Stimulated activated CD8-positive, alpha-beta memory T cell treated with anti-CD3 and anti-CD28 coated beads, Interleukin-12 subunit alpha, Interleukin-12 subunit beta, amount 100 ng/mL, for 24 hours (primary cell): ENCODE results near the gene PARP4.
"Not testable (repeated sequence)": the region's sequence is repeated elsewhere in the genome, so short reads cannot be mapped to it uniquely, and the experiment has no call there.

Experiments used
- DNase-seq: peaks from one replicate; pipeline ENCODE4 v3.0.0-alpha.2; 2020; ENCODE audit errors: extremely low read depth

PARP4 gene

GRCh38 chr13:24450530-24450929 is 62.0 kb downstream of the PARP4 start:
- no peak for DNase-seq

DNA sequence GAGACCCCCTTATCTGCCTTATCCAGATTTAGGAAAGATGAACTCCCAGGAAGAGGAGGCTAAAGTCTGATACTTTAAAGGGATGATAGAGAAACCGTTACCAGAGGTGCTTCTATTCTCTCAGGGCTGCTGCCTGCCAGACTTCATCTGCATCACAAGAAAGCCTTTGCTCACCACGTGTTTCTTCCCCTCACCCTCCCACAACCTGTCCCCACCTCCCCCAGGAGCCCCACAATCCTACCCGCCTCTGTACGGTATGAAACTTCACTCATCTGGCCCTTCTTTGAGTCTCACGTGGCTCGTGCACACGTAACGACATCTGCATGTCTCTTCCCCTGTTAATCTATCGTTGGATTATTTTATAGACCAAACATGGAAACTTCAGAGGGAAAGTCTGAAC is 67.7 kb downstream of the PARP4 start:
- not testable (repeated sequence) for DNase-seq

GRCh38 chr13:24443366-24443765 is 69.2 kb downstream of the PARP4 start:
- DNase-seq: no peak

- peak; percentile 1 for DNase-seq
Observed at GRCh38 chr13:24426045-24426444, 86.5 kb downstream of the PARP4 start.

DNA sequence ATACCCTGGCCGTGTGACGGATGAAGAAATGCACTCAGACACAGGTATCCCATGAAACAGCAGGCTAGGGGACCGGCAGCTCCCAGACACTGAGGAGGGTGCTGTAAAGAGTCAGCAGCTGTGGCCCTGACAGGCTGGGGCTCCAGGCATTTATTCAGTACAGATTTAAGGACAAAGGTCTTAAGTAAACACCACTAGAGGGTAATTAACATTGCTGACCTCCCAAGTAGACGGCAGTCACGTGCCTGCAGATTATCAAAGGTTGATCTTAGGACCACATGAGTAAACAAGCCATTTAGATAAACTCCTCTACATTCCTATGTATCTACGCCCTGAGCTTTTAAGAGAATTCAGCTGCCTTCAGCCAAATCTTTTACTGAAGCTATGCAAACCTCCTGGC is 92.9 kb downstream of the PARP4 start:
- DNase-seq: not testable (repeated sequence)

GRCh38 chr13:24407844-24408243 is 104.7 kb downstream of the PARP4 start:
- DNase-seq: no peak

- DNase-seq: no peak
Observed at GRCh38 chr13:24406524-24406923, 106.1 kb downstream of the PARP4 start.

DNA sequence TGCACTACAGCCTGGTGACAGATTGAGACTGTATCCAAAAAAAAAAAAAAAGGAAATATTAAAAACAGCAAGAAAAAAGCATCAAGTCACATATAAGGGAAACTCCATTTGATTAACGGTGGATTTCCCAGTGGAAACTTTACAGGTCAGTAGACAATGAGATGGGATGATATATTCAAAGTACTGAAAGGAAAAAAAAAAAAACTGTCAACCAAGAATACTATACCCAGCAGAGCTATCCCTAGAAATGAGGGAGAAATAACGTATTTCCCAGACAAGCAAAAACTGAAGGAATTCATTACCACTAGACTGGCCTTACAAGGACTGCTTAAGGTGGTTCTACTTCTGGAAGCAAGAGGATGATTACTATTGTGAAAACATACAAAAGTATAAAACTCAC is 115.8 kb downstream of the PARP4 start:
- DNase-seq: no peak

- no peak for DNase-seq
Observed at GRCh38 chr13:24392972-24393371, 119.6 kb downstream of the PARP4 start.

DNA sequence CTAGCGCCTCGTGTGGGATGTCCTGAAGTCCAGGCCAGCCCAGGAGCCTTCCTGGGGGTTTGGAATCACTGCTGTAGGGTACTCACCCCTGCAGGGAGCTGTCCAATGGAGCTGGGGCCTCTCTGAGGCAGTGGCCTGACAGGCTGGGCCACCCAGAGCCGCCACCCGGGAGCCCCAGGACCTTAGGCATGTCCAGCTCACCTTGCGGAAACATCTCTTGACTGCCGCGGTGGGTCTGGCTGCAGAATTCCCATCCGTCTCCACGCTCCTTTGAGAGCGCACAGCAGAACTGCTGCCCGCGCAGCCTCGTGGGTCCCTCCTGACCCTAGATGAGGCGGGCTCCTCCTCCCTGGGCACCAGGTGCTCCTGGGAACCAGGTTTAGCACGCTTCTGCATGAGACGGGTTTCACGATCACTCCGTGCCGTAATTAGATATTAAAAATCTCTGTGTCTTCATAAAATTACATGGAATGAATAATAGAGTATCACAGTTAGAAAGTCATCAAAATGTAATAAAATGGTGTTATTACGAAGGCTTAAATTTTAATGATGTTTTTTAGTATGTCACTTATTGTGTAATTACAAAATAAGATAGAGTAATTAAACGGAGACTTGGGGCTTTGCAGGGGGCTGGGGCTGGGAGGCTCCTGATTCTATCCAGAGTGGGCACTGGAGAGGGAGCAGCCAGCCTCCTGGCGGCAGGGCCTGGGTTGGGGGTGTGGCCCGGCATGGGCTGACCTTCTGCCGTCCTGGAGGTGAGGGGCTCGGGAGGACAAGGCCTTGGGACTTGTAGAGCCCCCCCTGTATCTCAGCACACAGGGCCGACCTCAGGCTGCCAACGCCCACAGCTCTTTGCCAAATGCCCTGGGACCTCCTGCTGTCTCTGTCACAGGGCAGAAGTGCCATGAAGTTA is 120.6 kb downstream of the PARP4 start:
- not testable (repeated sequence) for DNase-seq

DNA sequence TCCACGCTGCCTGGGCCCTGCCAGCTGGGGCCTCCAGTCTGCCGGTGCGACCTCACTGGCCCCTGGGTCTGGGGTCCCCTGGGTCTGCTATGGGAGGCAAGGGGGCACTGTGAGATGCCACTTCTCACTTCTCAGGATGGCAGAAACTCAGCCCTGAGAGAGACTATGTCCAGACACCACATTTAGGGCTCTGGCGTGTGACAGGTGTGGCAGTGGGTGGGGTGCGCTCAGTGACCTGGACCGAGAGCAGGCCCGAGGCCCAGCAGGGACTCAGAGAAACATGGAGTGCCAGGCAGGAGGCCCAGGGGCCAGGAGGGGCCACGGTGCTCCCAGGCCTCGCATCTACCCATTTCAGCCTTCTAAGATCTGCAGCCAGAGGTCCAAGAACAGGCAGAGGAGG is 121.8 kb downstream of the PARP4 start:
- DNase-seq: not testable (repeated sequence)

- DNase-seq: no peak
Observed at GRCh38 chr13:24389506-24389905, 123.1 kb downstream of the PARP4 start.

DNA sequence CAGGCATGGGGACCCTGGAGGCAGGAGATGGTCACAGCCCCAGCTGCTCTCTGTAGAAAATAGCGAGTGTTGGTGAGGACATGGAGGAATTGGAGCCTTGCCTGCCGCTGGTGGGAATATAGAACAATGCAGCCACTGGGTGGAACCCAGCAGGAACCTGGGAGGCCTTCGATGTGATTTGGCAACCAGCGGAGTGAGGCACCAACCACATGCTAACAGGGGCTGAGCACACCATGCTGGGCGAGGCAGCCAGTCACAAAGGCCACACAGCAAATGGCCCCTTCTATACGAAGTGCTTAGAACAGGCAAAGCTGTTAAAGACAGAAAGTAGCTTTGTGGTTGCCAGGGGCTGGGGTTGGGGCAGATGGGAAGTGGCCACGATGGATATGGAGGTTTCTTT is 123.8 kb downstream of the PARP4 start:
- not testable (repeated sequence) for DNase-seq

GRCh38 chr13:24386816-24387708 is 125.5 kb downstream of the PARP4 start:
- DNase-seq: no peak

DNA sequence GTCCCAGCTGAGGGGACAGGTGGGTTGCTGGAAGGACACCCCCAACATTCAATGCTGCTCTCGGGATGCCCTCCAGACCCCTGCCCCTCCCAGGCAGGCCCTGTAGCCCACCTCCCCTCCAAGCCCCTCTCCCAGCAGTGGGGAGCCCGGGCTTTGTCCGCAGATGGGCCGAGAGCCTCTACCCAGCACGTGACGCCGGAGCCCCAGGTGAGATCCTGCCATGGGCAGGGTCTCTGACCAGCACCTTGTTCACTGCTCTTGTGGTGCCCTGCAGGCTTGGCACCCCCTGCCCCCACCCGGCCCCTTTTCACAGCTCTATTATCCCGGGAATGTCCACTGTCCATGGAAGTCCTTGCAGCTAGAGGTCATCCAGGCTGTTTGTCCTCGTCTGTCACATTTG is 126.7 kb downstream of the PARP4 start:
- no peak for DNase-seq

- not testable (repeated sequence) for DNase-seq
Observed at GRCh38 chr13:24384946-24385345, 127.6 kb downstream of the PARP4 start.

GRCh38 chr13:24384091-24384490 is 128.5 kb downstream of the PARP4 start:
- DNase-seq: not testable (repeated sequence)

DNA sequence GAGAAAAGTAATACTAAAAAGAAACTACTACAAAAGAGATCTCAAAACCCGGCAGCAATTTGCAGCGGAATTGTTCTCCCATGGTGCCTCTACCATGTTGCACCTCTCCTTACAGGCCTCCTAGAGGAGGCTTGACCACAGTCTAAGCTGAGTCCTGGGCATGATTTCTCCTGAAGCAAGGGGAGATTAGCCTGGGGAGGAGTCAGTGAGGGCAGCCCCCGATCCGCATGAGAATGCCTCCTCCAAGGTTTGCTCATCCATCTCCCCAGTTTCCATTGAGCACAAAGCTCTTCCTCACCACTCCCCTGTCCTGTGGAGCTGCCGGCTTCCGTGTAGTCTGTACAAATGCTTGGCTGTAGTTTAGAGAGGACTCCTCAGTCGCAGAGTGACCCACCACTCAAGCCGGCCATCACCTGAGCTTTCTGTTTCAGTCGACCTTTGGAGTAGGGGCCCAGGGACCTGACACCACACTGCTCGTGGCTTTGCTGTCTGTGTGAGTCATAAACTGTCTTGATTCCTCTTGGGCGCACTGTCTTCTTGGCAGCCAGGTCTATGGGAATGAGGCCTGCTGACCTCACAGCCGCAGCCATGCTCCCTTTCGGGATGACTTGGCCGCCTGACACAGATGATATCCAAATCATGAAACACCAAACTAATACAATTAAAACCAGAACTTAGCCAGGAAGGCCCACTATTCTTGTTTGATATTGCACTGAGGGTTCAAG is 130.9 kb downstream of the PARP4 start:
- DNase-seq: no peak

DNA sequence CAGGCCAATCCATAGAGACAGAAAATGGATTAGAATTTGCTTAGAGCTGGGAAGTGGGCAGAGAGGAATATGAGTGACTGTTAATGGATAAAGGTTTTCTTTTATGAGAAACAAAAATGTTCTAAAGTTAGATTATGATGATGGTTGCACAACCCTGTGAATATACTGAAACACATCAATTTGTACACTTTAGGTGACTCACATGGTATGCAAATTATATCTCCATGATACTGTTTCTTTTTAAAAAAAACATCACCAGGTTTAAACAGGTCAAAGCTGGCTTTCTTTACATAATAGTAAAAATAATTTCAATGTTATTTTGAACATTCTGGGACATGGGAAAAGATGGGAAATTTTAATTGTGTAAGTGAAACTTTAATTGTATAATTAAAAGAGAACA is 131.7 kb downstream of the PARP4 start:
- DNase-seq: not testable (repeated sequence)

DNA sequence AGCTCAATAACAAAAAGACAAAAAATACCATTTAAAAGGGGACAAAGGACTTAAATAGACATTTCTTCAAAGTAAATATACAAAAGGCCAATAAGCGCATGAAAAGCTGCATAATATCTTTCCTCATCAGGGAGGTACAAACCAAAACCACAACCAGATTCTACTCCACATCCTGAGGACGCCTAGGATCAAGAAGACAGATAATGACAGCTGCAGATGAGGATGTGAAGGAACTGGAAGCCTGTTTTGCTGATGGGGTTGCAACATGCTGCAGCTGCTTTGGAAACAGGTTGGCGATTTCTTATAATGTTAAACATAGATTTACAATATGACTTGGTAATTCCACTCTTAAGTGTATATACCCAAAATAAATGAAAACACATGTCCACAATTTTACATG is 132.4 kb downstream of the PARP4 start:
- DNase-seq: not testable (repeated sequence)

- DNase-seq: not testable (repeated sequence)
Observed at GRCh38 chr13:24371273-24371672, 141.3 kb downstream of the PARP4 start.
